HepG2 (cell line): ENCODE measurements around the gene AKIP1. TPM values are rescaled to one million over a fixed set of nuclear protein-coding genes. Genes with fewer than 3 reads are reported as not detected.

ENCODE experiments used
- ATF1 ChIP-seq: IDR thresholded peaks from 2 replicates; pipeline ENCODE4 v1.6.1; 2016; ENCODE audit warnings: mild to moderate bottlenecking, control low read depth
- ATRX ChIP-seq: sonication (generic); formaldehyde crosslinking; IDR thresholded peaks from 2 replicates; pipeline ENCODE4 v1.4.0; 2020; ENCODE audit warnings: missing genetic modification reagents, borderline replicate concordance
- FOXP1 ChIP-seq, 2 experiments: fragments of 450-650 bp in 1 of 2; IDR thresholded peaks; 2 replicates each; pipeline ENCODE4 v1.6.1; 2017 to 2018; ENCODE audit warnings: antibody characterized with exemption in 1 of 2
- GTF3A ChIP-seq: sonication (generic); formaldehyde crosslinking; conservative IDR thresholded peaks from 2 replicates; pipeline ENCODE4 v1.4.0; 2020; ENCODE audit warnings: mild to moderate bottlenecking, missing genetic modification reagents
- HOXA3 ChIP-seq: sonication (generic); formaldehyde crosslinking; IDR thresholded peaks from 2 replicates; pipeline ENCODE4 v1.5.0; 2020; ENCODE audit warnings: missing genetic modification reagents
- HOXD1 ChIP-seq: sonication (generic); formaldehyde crosslinking; IDR thresholded peaks from 2 replicates; pipeline ENCODE4 v1.5.0; 2020; ENCODE audit warnings: missing genetic modification reagents
- JUN ChIP-seq: sonication (generic); formaldehyde crosslinking; IDR thresholded peaks from 2 replicates; pipeline ENCODE4 v1.4.0; 2020; ENCODE audit warnings: mild to moderate bottlenecking, missing genetic modification reagents
- KAT7 ChIP-seq: IDR thresholded peaks from 2 replicates; pipeline ENCODE4 v1.6.1; 2018; ENCODE audit warnings: borderline replicate concordance, missing compliant biosample characterization
- KDM5B ChIP-seq: sonication (generic); formaldehyde crosslinking; IDR thresholded peaks from 2 replicates; pipeline ENCODE4 v1.4.0; 2020; ENCODE audit warnings: missing genetic modification reagents, mild to moderate bottlenecking, borderline replicate concordance
- KLF9 ChIP-seq: IDR thresholded peaks from 2 replicates; pipeline ENCODE4 v1.6.1; 2016; ENCODE audit warnings: low read depth
- MXD4 ChIP-seq: IDR thresholded peaks from 2 replicates; pipeline ENCODE4 v1.6.1; 2016; ENCODE audit warnings: mild to moderate bottlenecking, missing biosample characterization, missing genetic modification reagents
- NCOA1 ChIP-seq: sonication (generic); formaldehyde crosslinking; IDR thresholded peaks from 2 replicates; pipeline ENCODE4 v1.9.0; 2021; ENCODE audit warnings: missing genetic modification reagents
- NR1H2 ChIP-seq: sonication (generic); formaldehyde crosslinking; IDR thresholded peaks from 2 replicates; pipeline ENCODE4 v1.8.1; 2022; ENCODE audit warnings: low read depth, missing genetic modification reagents, borderline replicate concordance
- PHF5A ChIP-seq: IDR thresholded peaks from one replicate; pipeline ENCODE4 v1.6.1; 2018; ENCODE audit warnings: low read depth, missing genetic modification reagents; ENCODE audit not compliant: unreplicated experiment
- POGZ ChIP-seq: sonication (generic); formaldehyde crosslinking; IDR thresholded peaks from 2 replicates; pipeline ENCODE4 v1.4.0; 2020; ENCODE audit warnings: mild to moderate bottlenecking, missing genetic modification reagents
- SPEN ChIP-seq: sonication (generic); formaldehyde crosslinking; IDR thresholded peaks from 2 replicates; pipeline ENCODE4 v1.5.1; 2020; ENCODE audit warnings: low read depth, mild to moderate bottlenecking, missing genetic modification reagents
- ZFP41 ChIP-seq: sonication (generic); formaldehyde crosslinking; IDR thresholded peaks from 2 replicates; pipeline ENCODE4 v1.4.0; 2020; ENCODE audit warnings: mild to moderate bottlenecking, missing genetic modification reagents, borderline replicate concordance
- ZNF460 ChIP-seq: sonication (generic); formaldehyde crosslinking; IDR thresholded peaks from 2 replicates; pipeline ENCODE4 v1.5.1; 2020; ENCODE audit warnings: missing genetic modification reagents, mild to moderate bottlenecking, borderline replicate concordance
- polyA plus RNA-seq, 8 experiments: library from polyadenylated mRNA; depleted of rRNA in 3 of 8; stranded (reverse) in 7 of 8; unstranded in 1 of 8; fragments of >200 nt; fragmentation: Illumina TruSeq in 4 of 8; extraction: Trizol in 4 of 8; gene quantifications; 2 replicates each; pipeline versions ENCODE4 v1.2.1 to v1.2.3, GENCODE V29; 2011 to 2016; ENCODE audit warnings: low read depth in 4 of 8, missing spikeins in 1 of 8, mixed read lengths in 1 of 8; ENCODE audit not compliant: insufficient read depth in 1 of 8
- total RNA-seq, 5 experiments: library from RNA; depleted of rRNA; stranded (reverse); fragments of >200 nt; fragmentation: Illumina TruSeq; extraction: Trizol; gene quantifications; 2 replicates each; pipeline ENCODE4 v1.2.3, GENCODE V29; 2016; ENCODE audit warnings: low read depth in 1 of 5
- TF ChIP-seq, protein P1 (sequence below): sonication (generic); formaldehyde crosslinking; IDR thresholded peaks from 2 replicates; pipeline ENCODE4 v1.8.1; 2023; ENCODE audit warnings: mild to moderate bottlenecking, missing genetic modification reagents
- TF ChIP-seq, protein P2 (sequence below): sonication (generic); formaldehyde crosslinking; IDR thresholded peaks from 2 replicates; pipeline ENCODE4 v1.9.0; 2021; ENCODE audit warnings: missing genetic modification reagents, borderline replicate concordance
- TF ChIP-seq, protein P3 (sequence below): IDR thresholded peaks from 2 replicates; pipeline ENCODE4 v1.6.1; 2016; ENCODE audit warnings: missing compliant biosample characterization, missing genetic modification reagents, borderline replicate concordance
- TF ChIP-seq, protein P4 (sequence below): sonication (generic); formaldehyde crosslinking; IDR thresholded peaks from 2 replicates; pipeline ENCODE4 v1.4.0; 2020; ENCODE audit warnings: missing genetic modification reagents, mild to moderate bottlenecking, borderline replicate concordance

Gene AKIP1
- total and polyA plus RNA-seq, 2 of the 13 experiments (the other 11 are each of a cell fraction or from before 2014, with no cell fraction given): 10.0 to 20.3 TPM

DNA sequence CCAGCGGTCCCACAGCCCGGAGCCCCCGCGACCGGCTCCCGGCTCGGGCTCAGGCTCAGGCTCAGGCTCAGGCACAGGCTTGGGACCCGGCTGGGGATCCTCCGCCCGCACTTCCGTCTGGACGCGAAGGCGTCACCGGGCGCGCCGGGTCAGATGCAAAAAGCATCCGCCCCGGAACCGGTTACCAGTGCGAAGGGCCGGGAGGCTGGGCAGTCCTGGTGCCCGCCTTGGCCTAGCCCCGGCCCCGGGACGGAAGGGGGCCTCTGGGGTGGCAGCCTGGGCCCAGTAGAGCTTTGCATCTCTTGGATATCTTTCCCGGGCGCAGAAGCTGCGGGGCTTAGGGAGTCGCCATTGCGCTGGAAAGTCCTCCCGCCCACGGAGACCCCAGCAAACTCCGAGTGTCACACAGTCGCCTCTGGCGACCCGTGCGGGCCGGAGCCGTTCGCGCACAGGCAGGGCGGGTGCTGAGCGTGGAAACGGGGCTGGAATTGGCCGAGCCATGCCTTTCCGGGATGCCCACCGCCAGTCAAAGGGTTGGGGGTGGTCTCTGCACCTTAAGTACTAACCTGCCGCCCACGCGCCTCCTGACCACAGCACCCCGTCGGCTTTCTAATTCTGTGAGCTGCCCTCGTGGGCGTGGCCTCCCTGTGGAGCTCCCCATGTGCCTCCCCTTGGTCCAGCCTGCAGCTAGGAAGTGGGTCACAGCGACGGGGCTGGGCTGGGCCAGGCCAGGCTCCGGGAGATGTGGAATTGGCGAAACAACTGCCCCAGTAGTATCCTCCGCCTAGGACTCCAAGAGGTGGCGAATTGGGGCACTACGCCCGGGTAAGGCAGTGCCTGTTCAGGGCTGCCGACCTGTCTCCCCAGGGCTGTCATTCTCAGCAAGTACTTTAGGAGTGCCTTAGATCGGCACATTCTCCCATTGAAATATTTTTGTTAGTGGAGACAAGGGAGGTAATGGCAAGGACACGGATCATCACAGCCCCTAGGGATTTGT is 53.6 kb downstream of the AKIP1 start, which contains the start of gene TMEM9B (continued):
- TF ChIP-seq GTF3A: no peak
- TF ChIP-seq, protein P1, sequence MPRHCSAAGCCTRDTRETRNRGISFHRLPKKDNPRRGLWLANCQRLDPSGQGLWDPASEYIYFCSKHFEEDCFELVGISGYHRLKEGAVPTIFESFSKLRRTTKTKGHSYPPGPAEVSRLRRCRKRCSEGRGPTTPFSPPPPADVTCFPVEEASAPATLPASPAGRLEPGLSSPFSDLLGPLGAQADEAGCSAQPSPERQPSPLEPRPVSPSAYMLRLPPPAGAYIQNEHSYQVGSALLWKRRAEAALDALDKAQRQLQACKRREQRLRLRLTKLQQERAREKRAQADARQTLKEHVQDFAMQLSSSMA (CRISPR knock-in tag): no peak; the same call in 1 of the 2 replicates
- no peak for TF ChIP-seq FOXP1 (IDR thresholded peaks at IDR 0.05)
- TF ChIP-seq FOXP1 (CRISPR knock-in tag; IDR thresholded peaks at IDR 0.05): no peak
- peak; percentile 70; the same call in 1 of the 2 replicates for TF ChIP-seq MXD4 (CRISPR knock-in tag)
- peak; percentile 82; the same call in 1 of the 2 replicates for TF ChIP-seq HOXA3 (CRISPR knock-in tag)
- TF ChIP-seq JUN: no peak
- peak; percentile 95 for TF ChIP-seq ATF1
- peak; percentile 81 for TF ChIP-seq KDM5B (CRISPR knock-in tag)
- TF ChIP-seq, protein P2, sequence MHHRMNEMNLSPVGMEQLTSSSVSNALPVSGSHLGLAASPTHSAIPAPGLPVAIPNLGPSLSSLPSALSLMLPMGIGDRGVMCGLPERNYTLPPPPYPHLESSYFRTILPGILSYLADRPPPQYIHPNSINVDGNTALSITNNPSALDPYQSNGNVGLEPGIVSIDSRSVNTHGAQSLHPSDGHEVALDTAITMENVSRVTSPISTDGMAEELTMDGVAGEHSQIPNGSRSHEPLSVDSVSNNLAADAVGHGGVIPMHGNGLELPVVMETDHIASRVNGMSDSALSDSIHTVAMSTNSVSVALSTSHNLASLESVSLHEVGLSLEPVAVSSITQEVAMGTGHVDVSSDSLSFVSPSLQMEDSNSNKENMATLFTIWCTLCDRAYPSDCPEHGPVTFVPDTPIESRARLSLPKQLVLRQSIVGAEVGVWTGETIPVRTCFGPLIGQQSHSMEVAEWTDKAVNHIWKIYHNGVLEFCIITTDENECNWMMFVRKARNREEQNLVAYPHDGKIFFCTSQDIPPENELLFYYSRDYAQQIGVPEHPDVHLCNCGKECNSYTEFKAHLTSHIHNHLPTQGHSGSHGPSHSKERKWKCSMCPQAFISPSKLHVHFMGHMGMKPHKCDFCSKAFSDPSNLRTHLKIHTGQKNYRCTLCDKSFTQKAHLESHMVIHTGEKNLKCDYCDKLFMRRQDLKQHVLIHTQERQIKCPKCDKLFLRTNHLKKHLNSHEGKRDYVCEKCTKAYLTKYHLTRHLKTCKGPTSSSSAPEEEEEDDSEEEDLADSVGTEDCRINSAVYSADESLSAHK (CRISPR knock-in tag): no peak
- TF ChIP-seq ZFP41 (CRISPR knock-in tag): no peak
- peak; percentile 80 for TF ChIP-seq POGZ (CRISPR knock-in tag)
- TF ChIP-seq PHF5A (CRISPR knock-in tag): no peak
- TF ChIP-seq SPEN (CRISPR knock-in tag): peak; percentile 86; the same call in 1 of the 2 replicates
- TF ChIP-seq KLF9: peak; percentile 34; the same call in 1 of the 2 replicates
- 0 out of 2 replicates have a peak, but pooled peaks have one; percentile 81 for TF ChIP-seq NCOA1 (CRISPR knock-in tag)
- TF ChIP-seq HOXD1 (CRISPR knock-in tag): 0 out of 2 replicates have a peak, but pooled peaks have one; percentile 38
- TF ChIP-seq ATRX (CRISPR knock-in tag): no peak
- TF ChIP-seq, protein P3, sequence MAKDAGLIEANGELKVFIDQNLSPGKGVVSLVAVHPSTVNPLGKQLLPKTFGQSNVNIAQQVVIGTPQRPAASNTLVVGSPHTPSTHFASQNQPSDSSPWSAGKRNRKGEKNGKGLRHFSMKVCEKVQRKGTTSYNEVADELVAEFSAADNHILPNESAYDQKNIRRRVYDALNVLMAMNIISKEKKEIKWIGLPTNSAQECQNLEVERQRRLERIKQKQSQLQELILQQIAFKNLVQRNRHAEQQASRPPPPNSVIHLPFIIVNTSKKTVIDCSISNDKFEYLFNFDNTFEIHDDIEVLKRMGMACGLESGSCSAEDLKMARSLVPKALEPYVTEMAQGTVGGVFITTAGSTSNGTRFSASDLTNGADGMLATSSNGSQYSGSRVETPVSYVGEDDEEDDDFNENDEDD: 0 out of 2 replicates have a peak, but pooled peaks have one; percentile 5
- TF ChIP-seq ZNF460 (CRISPR knock-in tag): no peak; the same call in 1 of the 2 replicates
- TF ChIP-seq KAT7 (CRISPR knock-in tag): peak; percentile 61; the same call in 1 of the 2 replicates
- 0 out of 2 replicates have a peak, but pooled peaks have one; percentile 16 for TF ChIP-seq NR1H2 (CRISPR knock-in tag)
- TF ChIP-seq, protein P4, sequence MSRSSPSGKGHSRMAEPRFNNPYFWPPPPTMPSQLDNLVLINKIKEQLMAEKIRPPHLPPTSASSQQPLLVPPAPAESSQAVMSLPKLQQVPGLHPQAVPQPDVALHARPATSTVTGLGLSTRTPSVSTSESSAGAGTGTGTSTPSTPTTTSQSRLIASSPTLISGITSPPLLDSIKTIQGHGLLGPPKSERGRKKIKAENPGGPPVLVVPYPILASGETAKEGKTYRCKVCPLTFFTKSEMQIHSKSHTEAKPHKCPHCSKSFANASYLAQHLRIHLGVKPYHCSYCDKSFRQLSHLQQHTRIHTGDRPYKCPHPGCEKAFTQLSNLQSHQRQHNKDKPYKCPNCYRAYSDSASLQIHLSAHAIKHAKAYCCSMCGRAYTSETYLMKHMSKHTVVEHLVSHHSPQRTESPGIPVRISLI (CRISPR knock-in tag): peak; percentile 47; the same call in 1 of the 2 replicates
